ENCODE results near the gene SCMH1.

- TF ChIP-seq POLR2A (IDR thresholded peaks at IDR 0.05; ENCODE audit: low read length): no peak
- TF ChIP-seq NR3C1 (IDR thresholded peaks at IDR 0.05): no peak
- TF ChIP-seq TFCP2L1 (CRISPR knock-in tag; IDR thresholded peaks at IDR 0.05): no peak
- TF ChIP-seq, protein P1, sequence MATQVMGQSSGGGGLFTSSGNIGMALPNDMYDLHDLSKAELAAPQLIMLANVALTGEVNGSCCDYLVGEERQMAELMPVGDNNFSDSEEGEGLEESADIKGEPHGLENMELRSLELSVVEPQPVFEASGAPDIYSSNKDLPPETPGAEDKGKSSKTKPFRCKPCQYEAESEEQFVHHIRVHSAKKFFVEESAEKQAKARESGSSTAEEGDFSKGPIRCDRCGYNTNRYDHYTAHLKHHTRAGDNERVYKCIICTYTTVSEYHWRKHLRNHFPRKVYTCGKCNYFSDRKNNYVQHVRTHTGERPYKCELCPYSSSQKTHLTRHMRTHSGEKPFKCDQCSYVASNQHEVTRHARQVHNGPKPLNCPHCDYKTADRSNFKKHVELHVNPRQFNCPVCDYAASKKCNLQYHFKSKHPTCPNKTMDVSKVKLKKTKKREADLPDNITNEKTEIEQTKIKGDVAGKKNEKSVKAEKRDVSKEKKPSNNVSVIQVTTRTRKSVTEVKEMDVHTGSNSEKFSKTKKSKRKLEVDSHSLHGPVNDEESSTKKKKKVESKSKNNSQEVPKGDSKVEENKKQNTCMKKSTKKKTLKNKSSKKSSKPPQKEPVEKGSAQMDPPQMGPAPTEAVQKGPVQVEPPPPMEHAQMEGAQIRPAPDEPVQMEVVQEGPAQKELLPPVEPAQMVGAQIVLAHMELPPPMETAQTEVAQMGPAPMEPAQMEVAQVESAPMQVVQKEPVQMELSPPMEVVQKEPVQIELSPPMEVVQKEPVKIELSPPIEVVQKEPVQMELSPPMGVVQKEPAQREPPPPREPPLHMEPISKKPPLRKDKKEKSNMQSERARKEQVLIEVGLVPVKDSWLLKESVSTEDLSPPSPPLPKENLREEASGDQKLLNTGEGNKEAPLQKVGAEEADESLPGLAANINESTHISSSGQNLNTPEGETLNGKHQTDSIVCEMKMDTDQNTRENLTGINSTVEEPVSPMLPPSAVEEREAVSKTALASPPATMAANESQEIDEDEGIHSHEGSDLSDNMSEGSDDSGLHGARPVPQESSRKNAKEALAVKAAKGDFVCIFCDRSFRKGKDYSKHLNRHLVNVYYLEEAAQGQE (IDR thresholded peaks at IDR 0.05): no peak
- TF ChIP-seq, protein P2, sequence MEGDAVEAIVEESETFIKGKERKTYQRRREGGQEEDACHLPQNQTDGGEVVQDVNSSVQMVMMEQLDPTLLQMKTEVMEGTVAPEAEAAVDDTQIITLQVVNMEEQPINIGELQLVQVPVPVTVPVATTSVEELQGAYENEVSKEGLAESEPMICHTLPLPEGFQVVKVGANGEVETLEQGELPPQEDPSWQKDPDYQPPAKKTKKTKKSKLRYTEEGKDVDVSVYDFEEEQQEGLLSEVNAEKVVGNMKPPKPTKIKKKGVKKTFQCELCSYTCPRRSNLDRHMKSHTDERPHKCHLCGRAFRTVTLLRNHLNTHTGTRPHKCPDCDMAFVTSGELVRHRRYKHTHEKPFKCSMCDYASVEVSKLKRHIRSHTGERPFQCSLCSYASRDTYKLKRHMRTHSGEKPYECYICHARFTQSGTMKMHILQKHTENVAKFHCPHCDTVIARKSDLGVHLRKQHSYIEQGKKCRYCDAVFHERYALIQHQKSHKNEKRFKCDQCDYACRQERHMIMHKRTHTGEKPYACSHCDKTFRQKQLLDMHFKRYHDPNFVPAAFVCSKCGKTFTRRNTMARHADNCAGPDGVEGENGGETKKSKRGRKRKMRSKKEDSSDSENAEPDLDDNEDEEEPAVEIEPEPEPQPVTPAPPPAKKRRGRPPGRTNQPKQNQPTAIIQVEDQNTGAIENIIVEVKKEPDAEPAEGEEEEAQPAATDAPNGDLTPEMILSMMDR (IDR thresholded peaks at IDR 0.05): no peak
- TF ChIP-seq RFX5 (IDR thresholded peaks at IDR 0.05): no peak
- TF ChIP-seq HDAC2 (IDR thresholded peaks at IDR 0.05): no peak
- TF ChIP-seq E2F6 (IDR thresholded peaks at IDR 0.05; ENCODE audit: borderline replicate concordance, low read depth): no peak
- TF ChIP-seq CBX2 (IDR thresholded peaks at IDR 0.05; ENCODE audit: borderline replicate concordance, low read depth): no peak
- no peak for TF ChIP-seq EP300 (IDR thresholded peaks at IDR 0.05)
- no peak for TF ChIP-seq POLR2AphosphoS2 (conservative IDR thresholded peaks at IDR 0.05; ENCODE audit: low read length)
- TF ChIP-seq KDM5A (IDR thresholded peaks at IDR 0.05): no peak
- no peak for TF ChIP-seq USF2 (IDR thresholded peaks at IDR 0.05)
- no peak for TF ChIP-seq MAFK (IDR thresholded peaks at IDR 0.05; ENCODE audit: partially characterized antibody)
Observed at GRCh38 chr1:41100170-41100569, 141.9 kb downstream of the SCMH1 start.
